A673 (cell line): ENCODE results near the gene RIMS3. TPM values are rescaled to one million over a fixed set of nuclear protein-coding genes. Genes with fewer than 3 reads are reported as not detected.

ENCODE experiments used
- BruUV-seq: library from RNA; stranded (reverse); fragments of 400-500 nt; replicated peaks from 2 replicates; lab custom pipeline; 2021; lab: Mats Ljungman, UMichigan
- CTCF ChIA-PET: fragments of 300-600 bp; sonication (Branson Sonifier 250); formaldehyde crosslinking; loops from one replicate; lab custom pipeline; 2022; ENCODE audit warnings: antibody characterized with exemption; lab: Charles Lee
- POLR2A ChIA-PET: fragments of 300-600 bp; sonication (Branson Sonifier 250); formaldehyde crosslinking; loops from one replicate; lab custom pipeline; 2022; ENCODE audit warnings: antibody characterized with exemption; ENCODE audit not compliant: low non-redundant PET; lab: Charles Lee
- DNase-seq: peaks from one replicate; pipeline ENCODE4 v3.0.0-alpha.2; 2015; ENCODE audit warnings: low spot score
- H3K27ac ChIP-seq: fragments of 200-600 bp; sonication (generic); 2 replicates; pipeline ENCODE4 v1.5.1; 2016; ENCODE audit warnings: mixed run types, low read depth, mild to moderate bottlenecking, mixed read lengths, antibody characterized with exemption, low read length; ENCODE audit not compliant: poor library complexity, severe bottlenecking
- H3K27me3 ChIP-seq: fragments of 200-600 bp; sonication (generic); replicated peaks from 2 replicates; pipeline ENCODE4 v1.6.1; 2017; ENCODE audit warnings: mixed run types, low read depth, mild to moderate bottlenecking, mixed read lengths, antibody characterized with exemption, low read length; ENCODE audit not compliant: insufficient read depth, poor library complexity
- H3K36me3 ChIP-seq: fragments of 200-600 bp; sonication (generic); 2 replicates; pipeline ENCODE4 v1.6.1; 2016; ENCODE audit warnings: mixed run types, mild to moderate bottlenecking, mixed read lengths, antibody characterized with exemption, low read length; ENCODE audit not compliant: insufficient read depth, poor library complexity, severe bottlenecking
- H3K4me1 ChIP-seq: fragments of 200-600 bp; sonication (generic); 2 replicates; pipeline ENCODE4 v1.6.1; 2017; ENCODE audit warnings: mixed run types, mild to moderate bottlenecking, mixed read lengths, antibody characterized with exemption, low read length; ENCODE audit not compliant: insufficient read depth, poor library complexity, severe bottlenecking
- H3K4me3 ChIP-seq: fragments of 200-600 bp; sonication (generic); 2 replicates; pipeline ENCODE4 v1.5.1; 2016; ENCODE audit warnings: low read depth, mixed run types, mild to moderate bottlenecking, mixed read lengths, low read length; ENCODE audit not compliant: poor library complexity, severe bottlenecking
- H3K9me3 ChIP-seq: fragments of 200-600 bp; sonication (generic); 2 replicates; pipeline ENCODE4 v1.6.1; 2016; ENCODE audit warnings: mixed run types, low read depth, mild to moderate bottlenecking, mixed read lengths, antibody characterized with exemption, low read length; ENCODE audit not compliant: poor library complexity, severe bottlenecking
- EZH2 ChIP-seq: fragments of 200-600 bp; sonication (generic); IDR thresholded peaks from 2 replicates; pipeline ENCODE4 v1.6.1; 2017; ENCODE audit warnings: borderline replicate concordance, low read depth, mild to moderate bottlenecking, mixed read lengths, antibody characterized with exemption, low read length; ENCODE audit not compliant: poor library complexity, severe bottlenecking
- intact Hi-C: fragments of 100-400 bp; cut with micrococcal nuclease; formaldehyde crosslinking; loops from one replicate; pipeline ENCODE4 v1.10.0; 2022; ENCODE audit not compliant: unreplicated experiment
- total RNA-seq: library from RNA; stranded (reverse); gene quantifications from 2 replicates; pipeline ENCODE4 v1.2.3, GENCODE V29; 2021
- TF ChIP-seq, protein P1 (sequence below): fragments of 300-800, 200-600 bp; sonication (generic); conservative IDR thresholded peaks from 2 replicates; pipeline ENCODE4 v1.5.1; 2017; ENCODE audit warnings: low read depth, mild to moderate bottlenecking, antibody characterized with exemption, low read length, moderate library complexity, mixed read lengths

The RIMS3 gene
- total RNA-seq, 1 experiment from 2014 or later = 9.9 TPM

DNA sequence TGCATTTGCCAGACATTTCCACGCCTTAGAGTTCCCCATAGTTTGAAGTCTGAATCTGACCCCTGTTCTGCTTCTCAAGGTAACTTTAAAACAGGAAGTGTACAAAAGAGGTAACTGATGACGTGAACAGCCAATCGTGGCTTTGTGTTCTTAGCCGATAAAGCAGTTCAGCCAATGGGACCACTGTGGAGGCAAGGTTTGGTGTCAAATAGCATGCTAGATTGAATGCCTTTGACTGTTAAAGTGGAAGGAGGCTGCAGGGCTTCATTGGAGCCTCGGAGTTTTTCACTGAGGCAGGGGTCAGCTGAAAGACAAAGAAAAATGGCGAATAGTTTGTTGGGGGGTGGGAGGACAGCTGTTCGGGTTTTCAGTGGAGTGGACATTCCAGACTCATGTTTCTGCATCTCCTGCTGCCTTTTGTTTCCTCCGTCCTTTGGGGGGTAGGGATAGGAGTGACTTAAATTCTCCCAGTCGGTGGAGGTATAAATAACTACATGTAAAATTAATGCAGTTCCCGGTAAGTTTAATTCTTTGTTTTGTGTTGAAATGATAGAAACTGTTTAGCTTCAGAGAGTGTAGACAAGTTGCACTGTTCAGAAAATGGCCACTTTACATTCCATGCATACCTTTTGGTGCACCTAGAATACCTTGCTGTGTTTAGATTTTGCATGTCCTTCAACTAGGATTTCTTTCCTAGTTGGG is 43.8 kb upstream of the RIMS3 start:
- TF ChIP-seq, protein P1, sequence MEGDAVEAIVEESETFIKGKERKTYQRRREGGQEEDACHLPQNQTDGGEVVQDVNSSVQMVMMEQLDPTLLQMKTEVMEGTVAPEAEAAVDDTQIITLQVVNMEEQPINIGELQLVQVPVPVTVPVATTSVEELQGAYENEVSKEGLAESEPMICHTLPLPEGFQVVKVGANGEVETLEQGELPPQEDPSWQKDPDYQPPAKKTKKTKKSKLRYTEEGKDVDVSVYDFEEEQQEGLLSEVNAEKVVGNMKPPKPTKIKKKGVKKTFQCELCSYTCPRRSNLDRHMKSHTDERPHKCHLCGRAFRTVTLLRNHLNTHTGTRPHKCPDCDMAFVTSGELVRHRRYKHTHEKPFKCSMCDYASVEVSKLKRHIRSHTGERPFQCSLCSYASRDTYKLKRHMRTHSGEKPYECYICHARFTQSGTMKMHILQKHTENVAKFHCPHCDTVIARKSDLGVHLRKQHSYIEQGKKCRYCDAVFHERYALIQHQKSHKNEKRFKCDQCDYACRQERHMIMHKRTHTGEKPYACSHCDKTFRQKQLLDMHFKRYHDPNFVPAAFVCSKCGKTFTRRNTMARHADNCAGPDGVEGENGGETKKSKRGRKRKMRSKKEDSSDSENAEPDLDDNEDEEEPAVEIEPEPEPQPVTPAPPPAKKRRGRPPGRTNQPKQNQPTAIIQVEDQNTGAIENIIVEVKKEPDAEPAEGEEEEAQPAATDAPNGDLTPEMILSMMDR = no peak
- TF ChIP-seq EZH2 = no peak
- Histone ChIP-seq H3K36me3 (no peaks in the 10 kb centered on the region), H3K4me3 (peak overlapping the region; percentile 56), H3K27ac (peak overlapping the region; percentile 74), H3K27me3 (no peaks in the 10 kb centered on the region), H3K9me3 (no peaks in the 10 kb centered on the region), H3K4me1 (peaks cover 38% of the 10 kb centered on the region)
- intact Hi-C loops = no loop called here
- peak; percentile 96 for DNase-seq
- ChIA-PET CTCF (no interaction called here), POLR2A (no interaction called here)
- BruUV-seq = TSS peak; percentile 44

DNA sequence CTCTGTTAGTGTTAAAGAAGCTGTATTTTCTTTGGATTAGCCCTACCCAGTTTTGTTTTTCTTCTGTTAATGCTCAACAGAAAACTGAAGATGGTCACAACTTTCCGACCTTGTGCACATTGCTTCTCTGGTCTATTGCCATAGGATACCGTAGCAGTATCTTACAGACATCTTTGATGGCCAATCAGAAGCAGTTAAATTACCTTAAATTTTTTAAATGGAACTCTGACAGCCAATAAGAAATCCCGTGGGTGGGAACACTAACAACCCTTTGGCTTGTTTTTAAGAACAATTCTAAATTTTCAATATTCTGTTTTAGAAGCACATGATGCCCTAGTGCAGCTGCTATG is 43.2 kb upstream of the RIMS3 start:
- Histone ChIP-seq H3K9me3 (no peaks in the 10 kb centered on the region), H3K27ac (peak overlapping the region; percentile 74), H3K4me3 (peak overlapping the region; percentile 56), H3K4me1 (peaks cover 40% of the 10 kb centered on the region), H3K27me3 (no peaks in the 10 kb centered on the region), H3K36me3 (no peaks in the 10 kb centered on the region)
- BruUV-seq = no TSS peak
- CTCF ChIA-PET = interaction anchor here (0.6 kb wide), 1 partner anchor 240 kb away, joined by 4 read pairs; no protein-coding TSS in a partner anchor
- POLR2A ChIA-PET = no interaction called here
- TF ChIP-seq EZH2 = no peak
- TF ChIP-seq, protein P1 = no peak
- intact Hi-C loops = no loop called here
- peak; percentile 88 for DNase-seq

DNA sequence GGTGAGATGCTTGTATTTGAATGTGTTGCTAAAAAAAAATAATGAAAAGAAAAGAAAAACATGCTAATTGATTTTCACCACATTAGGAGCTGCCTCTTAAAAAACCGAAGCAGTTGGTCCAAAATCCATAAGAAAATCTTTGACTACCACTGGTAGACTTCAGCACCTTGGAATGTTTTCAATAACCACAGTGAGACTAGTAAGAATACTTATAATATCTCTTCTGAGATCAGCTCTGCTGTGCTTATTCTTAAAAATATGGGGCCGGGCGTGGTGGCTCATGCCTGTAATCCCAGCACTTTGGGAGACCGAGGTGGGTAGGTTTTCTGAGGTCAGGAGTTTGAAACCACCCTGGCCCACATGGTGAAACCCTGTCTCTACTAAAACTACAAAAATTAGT is 41.1 kb upstream of the RIMS3 start:
- CTCF ChIA-PET = no interaction called here
- Histone ChIP-seq H3K9me3 (no peaks in the 10 kb centered on the region), H3K27ac (no peak overlapping the region), H3K4me3 (no peak overlapping the region), H3K36me3 (no peaks in the 10 kb centered on the region), H3K4me1 (peaks cover 44% of the 10 kb centered on the region), H3K27me3 (no peaks in the 10 kb centered on the region)
- TF ChIP-seq, protein P1 = no peak
- TF ChIP-seq EZH2 = no peak
- intact Hi-C loops = no loop called here
- DNase-seq = no peak
- POLR2A ChIA-PET = no interaction called here
- no TSS peak for BruUV-seq
